GM19328 (cell line): ENCODE results near the gene ORC5.
"Not testable (repeated sequence)": the region's sequence is repeated elsewhere in the genome, so short reads cannot be mapped to it uniquely, and the experiment has no call there.

Experiments
- ATAC-seq: cut with Tn5 transposase; IDR thresholded peaks from one replicate; pipeline ENCODE4 v1.9.1; 2021; ENCODE audit warnings: mild to moderate bottlenecking, moderate library complexity; ENCODE audit not compliant: unreplicated experiment

Gene ORC5

DNA sequence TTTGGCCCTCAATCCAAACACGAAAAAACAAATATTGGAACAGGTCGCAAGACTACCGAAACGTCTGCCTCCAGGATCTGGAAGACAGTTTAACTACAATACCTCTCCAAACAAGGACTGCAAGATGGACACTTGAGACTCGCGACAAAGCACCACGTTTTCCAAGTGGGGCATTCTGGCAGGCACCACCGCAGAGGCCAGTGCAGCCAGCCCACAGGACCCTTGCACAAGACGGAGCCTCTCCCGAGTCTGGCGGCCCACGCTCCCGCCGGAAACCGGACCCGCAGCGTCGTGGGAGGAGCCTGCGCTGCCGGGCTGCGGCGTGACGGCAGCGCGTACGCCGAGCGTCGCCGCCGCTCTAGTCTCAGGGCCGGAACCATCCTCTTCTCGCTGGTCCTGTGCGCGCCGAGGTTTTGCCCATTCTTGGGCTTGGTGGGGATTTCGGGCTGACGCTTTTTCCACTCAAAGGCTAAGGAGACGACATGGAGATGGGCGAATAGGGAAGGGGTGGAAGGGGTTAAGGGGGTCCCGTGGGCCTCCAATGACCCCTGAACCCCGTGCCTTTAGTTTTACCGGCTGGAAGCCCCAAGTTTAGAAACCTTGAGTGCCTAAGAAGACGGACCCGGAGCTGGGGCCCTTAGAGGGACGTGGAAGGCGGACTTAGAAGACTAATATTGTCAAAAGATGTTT, at the start of gene ORC5:
TSS of gene ORC5 (minus strand) at position 283 of the 690 bp plus-strand sequence. CDS start at position 174, 109 bp downstream.
- peak; percentile 100 for ATAC-seq

DNA sequence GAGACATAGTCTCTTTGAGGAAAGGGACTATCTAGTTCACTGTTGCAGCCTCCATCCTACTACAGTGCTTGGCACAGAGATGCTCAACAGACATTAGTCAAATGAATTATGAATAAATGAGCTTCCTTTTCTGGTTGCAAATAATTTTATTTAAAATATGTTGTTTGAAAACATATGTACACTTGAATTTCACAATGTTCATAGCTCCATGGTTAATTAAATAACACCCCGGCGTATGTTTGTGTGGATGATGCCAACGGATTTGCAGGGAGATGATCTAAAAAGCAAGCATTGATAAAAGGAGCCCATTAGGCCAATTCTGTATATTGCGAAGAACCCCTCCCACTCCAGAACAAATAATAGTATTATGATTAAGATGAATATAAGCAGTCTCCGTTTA, 47.8 kb upstream of the ORC5 start:
- ATAC-seq: no peak

- no peak for ATAC-seq
Measured at GRCh38 chr7:104255194-104255593, 47.4 kb upstream of the ORC5 start.

DNA sequence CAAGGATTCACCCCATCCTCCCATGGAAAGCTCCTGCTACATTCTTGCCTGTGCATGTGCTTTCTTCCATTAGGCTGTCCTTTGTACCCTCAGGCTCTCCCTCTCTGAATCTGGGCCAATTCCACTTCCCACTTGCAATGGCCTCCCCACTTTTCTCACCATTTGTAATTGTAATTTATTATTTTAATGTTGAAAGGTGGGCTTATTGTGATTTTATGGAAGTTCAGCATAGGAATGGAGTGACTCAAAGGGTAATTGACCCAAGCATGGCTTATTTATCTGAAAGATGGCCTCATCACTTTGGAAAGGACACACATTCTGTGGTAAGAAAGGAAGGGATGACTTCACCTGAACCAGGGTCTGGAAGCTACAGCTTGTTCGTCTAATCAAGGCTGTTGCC, 46.9 kb upstream of the ORC5 start:
- no peak for ATAC-seq

DNA sequence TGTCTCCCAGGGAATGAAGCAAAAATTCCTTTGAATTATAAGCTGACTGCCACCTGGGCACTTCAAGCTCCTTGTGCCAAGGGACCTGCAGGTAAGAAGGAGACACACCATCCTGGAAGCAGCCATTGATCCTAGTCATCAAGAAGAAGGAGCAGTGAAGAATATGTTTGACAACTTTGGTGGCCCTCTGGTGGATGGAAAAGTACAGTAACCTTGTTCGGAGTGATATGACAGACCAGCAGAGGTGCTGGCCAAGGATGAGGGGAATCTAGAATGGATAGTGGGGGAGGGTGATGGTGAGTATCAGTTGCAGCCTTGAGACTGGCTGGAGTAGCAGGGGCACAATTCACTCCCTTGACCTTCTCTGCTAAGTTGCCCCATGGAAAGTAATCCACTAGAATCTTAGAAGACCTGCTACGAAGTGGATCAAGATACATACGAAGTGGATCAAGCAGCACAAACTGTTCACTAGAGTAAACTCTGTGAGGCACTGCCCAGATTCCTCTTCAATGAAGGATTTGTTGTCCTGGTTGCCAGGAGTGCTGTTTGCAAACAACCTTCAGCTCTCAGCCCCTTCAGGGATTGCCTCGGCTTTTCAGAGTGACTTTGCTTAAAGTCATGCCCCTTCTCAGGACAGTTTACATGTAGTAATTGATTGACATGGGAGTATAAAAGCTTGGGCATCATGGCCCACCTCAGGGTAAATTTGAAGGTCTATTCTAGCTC, 44.8 kb upstream of the ORC5 start:
- ATAC-seq: no peak

GRCh38 chr7:104242638-104243037, 34.8 kb upstream of the ORC5 start:
- no peak for ATAC-seq

DNA sequence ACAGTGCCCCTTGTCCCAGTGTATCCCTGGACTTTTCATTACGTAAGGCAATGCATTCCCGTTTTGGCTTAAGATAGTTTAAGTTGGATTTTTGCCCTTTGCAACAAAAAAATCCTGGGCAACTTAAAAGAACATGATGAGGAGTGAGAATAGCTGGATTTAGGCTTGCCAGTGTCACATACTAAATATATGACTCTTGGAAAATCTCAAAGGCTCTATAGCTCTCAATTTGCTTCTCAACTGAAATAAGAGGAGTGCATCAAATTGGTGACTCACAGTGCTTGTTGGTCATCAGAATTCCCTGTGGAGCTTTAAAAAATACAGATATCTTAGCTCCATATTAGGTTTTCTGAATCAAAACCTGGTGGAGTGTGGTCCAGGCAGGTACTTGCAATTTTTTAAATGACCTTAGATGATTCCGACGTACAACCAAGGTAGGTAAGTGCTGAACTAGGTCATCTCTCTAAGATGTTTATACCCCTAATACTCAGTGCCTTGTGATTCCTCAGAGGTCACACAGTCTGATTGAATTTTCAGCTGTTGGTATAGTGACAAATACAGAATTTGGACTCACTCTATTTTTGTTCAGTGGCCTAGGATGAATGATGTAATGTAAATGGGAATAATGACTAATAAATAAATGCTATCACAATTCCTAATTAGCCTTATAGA, 33.9 kb upstream of the ORC5 start:
- no peak for ATAC-seq

- ATAC-seq: no peak
Measured at GRCh38 chr7:104241135-104241534, 33.3 kb upstream of the ORC5 start.

DNA sequence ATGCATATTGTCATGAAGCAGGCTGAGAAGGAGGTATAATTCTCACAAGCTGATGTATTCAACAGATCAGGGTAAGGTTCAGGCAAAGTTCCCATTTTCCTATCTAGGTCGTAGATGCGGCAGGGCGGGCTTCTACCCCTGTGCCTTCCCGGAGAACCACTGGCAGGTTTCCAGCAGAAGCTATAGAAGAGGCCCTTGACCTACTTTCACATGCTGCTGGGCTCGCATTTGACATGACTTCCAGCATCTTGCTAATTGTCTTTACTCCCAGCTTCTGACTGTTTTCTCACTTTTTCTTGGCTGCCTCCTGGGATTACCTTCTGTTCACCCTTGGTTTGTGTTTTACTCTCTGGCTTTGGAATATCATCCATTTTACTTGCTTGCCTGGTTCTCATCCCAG, 32.6 kb upstream of the ORC5 start:
- ATAC-seq: no peak

DNA sequence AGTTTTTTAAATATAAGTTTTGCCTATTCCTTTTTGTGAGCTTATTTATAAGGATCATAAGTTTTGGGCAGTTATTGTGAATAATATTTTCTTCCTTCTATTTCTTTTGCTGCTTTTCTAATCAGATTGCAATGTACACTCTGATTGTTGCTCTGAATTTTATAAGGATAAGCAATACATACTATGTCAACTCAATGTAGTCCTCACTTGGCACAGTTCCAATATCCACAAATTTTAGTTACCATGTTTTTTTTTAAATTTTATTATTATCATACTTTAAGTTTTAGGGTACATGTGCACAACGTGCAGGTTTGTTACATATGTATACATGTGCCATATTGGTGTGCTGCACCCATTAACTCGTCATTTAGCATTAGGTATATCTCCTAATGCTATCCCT, 27.2 kb upstream of the ORC5 start:
- ATAC-seq: not testable (repeated sequence)

DNA sequence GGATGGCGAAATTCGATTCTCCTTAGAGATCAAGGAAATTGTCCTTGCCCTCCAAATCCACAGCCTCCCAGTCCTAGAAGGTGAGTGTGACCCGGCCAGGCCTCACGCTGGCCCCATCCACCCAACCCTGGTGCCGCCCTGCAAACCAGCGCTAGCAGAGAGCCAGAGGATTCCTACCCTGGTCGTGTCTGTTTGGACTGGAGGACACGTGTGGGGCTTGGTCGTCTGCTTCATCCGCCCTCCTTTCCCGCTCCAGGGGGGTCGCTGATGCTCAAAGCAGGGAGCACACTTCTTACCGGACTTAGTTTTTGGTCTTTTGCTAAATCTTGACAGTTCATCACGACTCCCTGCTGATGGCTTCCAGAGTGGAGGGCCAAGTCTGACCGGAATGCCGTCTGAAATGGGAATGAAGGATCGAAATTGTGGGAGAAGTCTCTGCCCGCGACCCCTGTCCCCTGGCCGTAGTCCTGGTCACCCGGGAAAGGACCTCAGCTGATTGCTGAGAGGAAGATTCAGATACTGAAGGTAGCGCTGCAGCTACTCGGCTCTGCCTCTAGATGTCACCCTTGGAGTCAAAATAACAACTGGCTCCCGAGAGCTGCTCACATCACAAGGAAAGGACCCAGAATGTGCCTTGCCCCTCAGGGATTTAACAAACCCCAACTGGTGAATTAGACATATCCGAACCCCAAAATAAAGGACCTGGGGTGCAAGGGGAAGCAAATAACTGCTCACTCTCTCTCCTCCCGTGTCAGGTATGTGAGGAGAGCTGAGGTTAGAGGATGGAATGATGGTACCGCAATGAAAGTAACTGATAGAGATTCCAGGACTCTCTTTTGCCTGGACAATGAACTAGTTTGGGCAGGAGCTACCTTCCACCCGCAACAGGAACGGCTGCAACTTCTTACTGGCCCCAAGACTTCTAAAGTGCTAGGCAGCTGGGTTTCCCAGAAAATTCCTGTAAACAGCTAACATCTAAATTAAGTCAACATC, 23.5 kb upstream of the ORC5 start:
- peak; percentile 85 for ATAC-seq

GRCh38 chr7:104230606-104231005, 22.8 kb upstream of the ORC5 start:
- ATAC-seq: no peak

GRCh38 chr7:104228442-104228841, 20.6 kb upstream of the ORC5 start:
- no peak for ATAC-seq

DNA sequence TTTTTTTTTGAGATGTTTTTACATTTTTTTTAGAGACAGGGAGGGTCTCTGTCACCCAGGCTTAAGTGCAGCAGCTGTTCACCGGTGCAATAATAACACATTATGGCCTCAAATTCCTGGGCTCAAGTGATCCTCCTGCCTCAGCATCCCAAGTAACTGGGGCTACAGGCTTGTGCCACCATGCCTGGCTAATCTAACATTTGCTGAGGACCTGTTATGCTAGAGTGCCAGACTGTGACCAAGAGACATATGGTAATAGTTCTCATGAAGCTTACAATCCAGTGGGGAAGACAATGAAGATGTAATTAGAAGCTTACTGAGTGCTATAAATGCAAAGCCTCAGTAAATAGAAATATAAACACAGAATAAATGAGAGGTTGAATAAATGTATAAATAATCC, 17.6 kb upstream of the ORC5 start:
- no peak for ATAC-seq

DNA sequence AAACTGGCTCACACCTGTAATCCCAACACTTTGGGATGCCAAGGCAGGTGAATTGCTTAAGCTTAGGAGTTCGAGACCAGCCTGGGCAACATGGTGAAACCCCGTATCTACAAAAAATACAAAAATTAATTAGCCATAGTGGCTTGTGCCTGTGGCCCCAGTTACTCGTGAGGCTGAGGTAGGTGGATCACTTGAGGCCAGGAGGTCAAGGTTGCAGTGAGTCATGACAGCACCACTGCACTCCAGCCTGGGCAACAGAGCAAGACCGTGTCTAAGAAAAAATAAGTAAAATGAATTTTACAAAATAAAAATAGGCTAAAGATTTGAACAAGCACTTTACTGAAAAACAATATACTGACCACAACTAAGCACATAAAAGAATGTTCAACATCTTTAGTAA, 9.8 kb upstream of the ORC5 start:
- no peak for ATAC-seq

DNA sequence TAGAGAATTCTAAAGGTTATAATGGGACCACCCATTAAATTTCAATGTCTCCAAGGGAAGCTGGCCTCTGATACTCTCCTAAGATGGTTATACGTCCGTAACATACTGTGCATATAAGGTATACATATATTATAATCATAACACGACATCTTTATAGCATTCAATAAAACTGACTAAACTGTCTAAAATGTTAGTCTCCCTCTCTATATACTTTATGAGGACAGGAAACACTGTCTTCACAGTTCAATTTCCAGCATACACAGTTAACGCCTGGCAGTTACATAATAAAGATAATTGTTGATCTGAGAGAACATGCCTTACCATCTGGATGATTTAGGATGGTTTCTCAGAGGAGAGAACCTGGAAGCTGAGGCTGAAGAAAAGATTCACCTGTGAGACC, 1.2 kb upstream of the ORC5 start:
- ATAC-seq: no peak

- ATAC-seq: no peak
Measured at GRCh38 chr7:104208421-104208780, 588 bp upstream of the ORC5 start.

- peak; percentile 29 for ATAC-seq
Measured at GRCh38 chr7:104207348-104207730, 474 bp downstream of the ORC5 start.

- ATAC-seq: no peak
Measured at GRCh38 chr7:104206841-104207240, 972 bp downstream of the ORC5 start.

DNA sequence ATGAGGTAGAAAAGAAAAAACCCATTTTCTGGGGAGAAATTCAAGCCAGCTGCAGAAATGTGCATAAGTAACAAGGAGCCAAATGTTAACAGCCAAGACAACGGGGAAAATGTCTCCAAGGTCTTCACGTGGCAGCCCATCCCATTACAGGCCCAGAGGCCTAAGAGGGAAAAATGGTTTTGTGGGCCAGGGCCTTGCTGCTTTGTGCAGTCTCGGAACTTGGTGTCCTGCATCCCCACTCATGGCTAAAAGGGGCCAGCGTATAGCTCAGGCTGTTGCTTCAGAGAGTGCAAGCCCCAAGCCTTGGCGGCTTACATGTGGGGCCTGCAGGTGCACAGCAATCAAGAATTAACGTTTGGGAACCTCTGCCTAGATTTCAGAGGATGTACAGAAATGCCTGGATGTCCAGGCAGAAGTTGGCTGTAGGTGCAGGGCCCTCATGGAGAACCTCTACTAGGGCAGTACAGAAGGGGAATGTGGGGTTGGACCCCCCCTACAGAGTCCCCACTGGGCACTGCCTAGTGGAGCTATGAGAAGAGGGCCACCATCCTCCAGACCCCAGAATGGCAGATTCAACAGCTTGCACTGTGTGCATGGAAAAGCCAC, 9.0 kb downstream of the ORC5 start:
- no peak for ATAC-seq

GRCh38 chr7:104196161-104196560, 11.7 kb downstream of the ORC5 start:
- ATAC-seq: no peak
